GM23338 (cell line): ENCODE measurements around the gene CNTNAP2. TPM values are rescaled to one million over a fixed set of nuclear protein-coding genes. Genes with fewer than 3 reads are reported as not detected.

Experiments
- ATAC-seq: fragments of 200-7000 bp; cut with Tn5 transposase; 3 replicates; pipeline ENCODE4 v1.9.1; 2020
- DNase-seq: peaks from one replicate; pipeline ENCODE4 v3.0.0-alpha.2; 2015; ENCODE audit warnings: low spot score
- H2AFZ ChIP-seq: fragments of 200-600 bp; sonication (generic); 2 replicates; pipeline ENCODE4 v1.8.0; 2016; ENCODE audit warnings: antibody characterized with exemption, mild to moderate bottlenecking, moderate library complexity
- H3F3A ChIP-seq: fragments of 200-600 bp; sonication (generic); replicated peaks from 2 replicates; pipeline ENCODE4 v1.8.0; 2017; ENCODE audit warnings: antibody characterized with exemption, mixed run types, low read depth
- H3K27ac ChIP-seq: fragments of 200-600 bp; sonication (generic); 2 replicates; pipeline ENCODE4 v1.6.1; 2016; ENCODE audit warnings: low read depth
- H3K27me3 ChIP-seq: fragments of 200-600 bp; sonication (generic); 2 replicates; pipeline ENCODE4 v1.8.0; 2016; ENCODE audit warnings: mild to moderate bottlenecking, mixed run types, moderate library complexity; ENCODE audit not compliant: insufficient read depth
- H3K36me3 ChIP-seq: fragments of 200-600 bp; sonication (generic); 2 replicates; pipeline ENCODE4 v1.8.0; 2016; ENCODE audit warnings: mild to moderate bottlenecking; ENCODE audit not compliant: insufficient read depth
- H3K4me1 ChIP-seq: fragments of 200-600 bp; sonication (generic); 2 replicates; pipeline ENCODE4 v1.8.0; 2016; ENCODE audit warnings: mild to moderate bottlenecking, moderate library complexity; ENCODE audit not compliant: insufficient read depth
- H3K4me2 ChIP-seq: fragments of 200-600 bp; sonication (generic); 2 replicates; pipeline ENCODE4 v1.7.1; 2017; ENCODE audit warnings: mixed run types
- H3K4me3 ChIP-seq: fragments of 200-600 bp; sonication (generic); 2 replicates; pipeline ENCODE4 v1.6.1; 2016; ENCODE audit warnings: mixed run types
- H3K79me2 ChIP-seq: fragments of 200-600 bp; sonication (generic); replicated peaks from 2 replicates; pipeline ENCODE4 v1.8.0; 2017; ENCODE audit warnings: mild to moderate bottlenecking; ENCODE audit not compliant: insufficient read depth
- H3K9me2 ChIP-seq: fragments of 200-600 bp; sonication (generic); 2 replicates; pipeline ENCODE4 v1.8.0; 2017; ENCODE audit not compliant: insufficient read depth
- H4K20me1 ChIP-seq: fragments of 200-600 bp; sonication (generic); replicated peaks from 2 replicates; pipeline ENCODE4 v1.8.0; 2017; ENCODE audit warnings: mild to moderate bottlenecking; ENCODE audit not compliant: insufficient read depth
- H3K27ac Mint-ChIP-seq: 2 replicates; pipeline ENCODE4 v1.8.0; 2020; ENCODE audit warnings: inconsistent platforms, mild to moderate bottlenecking, moderate library complexity, mixed read lengths
- H3K27me3 Mint-ChIP-seq: 3 replicates; pipeline ENCODE4 v1.8.0; 2022; ENCODE audit warnings: low read depth, mild to moderate bottlenecking, moderate library complexity, mixed read lengths, inconsistent platforms; ENCODE audit not compliant: insufficient read depth, poor library complexity
- H3K36me3 Mint-ChIP-seq: 3 replicates; pipeline ENCODE4 v1.8.0; 2021; ENCODE audit warnings: low read depth, mild to moderate bottlenecking, inconsistent platforms, moderate library complexity, mixed read lengths
- H3K4me1 Mint-ChIP-seq: 3 replicates; pipeline ENCODE4 v1.8.0; 2020; ENCODE audit warnings: mild to moderate bottlenecking, inconsistent platforms, mixed read lengths
- H3K4me3 Mint-ChIP-seq: 3 replicates; pipeline ENCODE4 v1.8.0; 2021; ENCODE audit warnings: moderate library complexity, mild to moderate bottlenecking, inconsistent platforms, mixed read lengths
- H3K9me3 Mint-ChIP-seq: 3 replicates; pipeline ENCODE4 v1.8.0; 2020; ENCODE audit warnings: moderate library complexity, mild to moderate bottlenecking, inconsistent platforms, mixed read lengths
- CREB1 ChIP-seq: fragments of 250-450 bp; sonication (Bioruptor Pico); IDR thresholded peaks from 2 replicates; pipeline ENCODE4 v1.5.0; 2020; ENCODE audit warnings: low read depth, mild to moderate bottlenecking, moderate library complexity
- CTCF ChIP-seq, 2 experiments: fragments of 200-600 bp in 1 of 2; sonication (generic) in 1 of 2; conservative IDR thresholded peaks; 2 replicates each; pipeline versions ENCODE4 v1.5.1 to v1.6.1; 2016 to 2017; ENCODE audit warnings: antibody characterized with exemption in 2 of 2, low read depth in 2 of 2, mild to moderate bottlenecking in 2 of 2, moderate library complexity in 1 of 2
- ETS1 ChIP-seq: IDR thresholded peaks from 2 replicates; pipeline ENCODE4 v1.6.1; 2016; ENCODE audit warnings: antibody characterized with exemption
- EZH2 ChIP-seq: fragments of 200-600 bp; sonication (generic); IDR thresholded peaks from one replicate; pipeline ENCODE4 v1.8.0; 2017; ENCODE audit warnings: antibody characterized with exemption, mild to moderate bottlenecking, low read depth; ENCODE audit not compliant: unreplicated experiment
- EZH2phosphoT487 ChIP-seq: fragments of 200-600 bp; sonication (generic); IDR thresholded peaks from one replicate; pipeline ENCODE4 v1.8.1; 2018; ENCODE audit warnings: antibody characterized with exemption; ENCODE audit not compliant: unreplicated experiment
- JUNB ChIP-seq: IDR thresholded peaks from one replicate; pipeline ENCODE4 v1.6.1; 2016; ENCODE audit warnings: antibody characterized with exemption; ENCODE audit not compliant: unreplicated experiment
- POLR2AphosphoS5 ChIP-seq: IDR thresholded peaks from 2 replicates; pipeline ENCODE4 v1.6.1; 2016; ENCODE audit warnings: antibody characterized with exemption, low read depth
- REST ChIP-seq: IDR thresholded peaks from one replicate; pipeline ENCODE4 v1.6.1; 2018; ENCODE audit warnings: antibody characterized with exemption; ENCODE audit not compliant: unreplicated experiment
- STAT1 ChIP-seq: IDR thresholded peaks from one replicate; pipeline ENCODE4 v1.6.1; 2016; ENCODE audit warnings: antibody characterized with exemption; ENCODE audit not compliant: unreplicated experiment
- ZNF114 ChIP-seq: fragments of 250-450 bp; sonication (Bioruptor Pico); IDR thresholded peaks from 2 replicates; pipeline ENCODE4 v1.5.0; 2020; ENCODE audit warnings: mild to moderate bottlenecking, moderate library complexity
- ZNF331 ChIP-seq: fragments of 250-450 bp; sonication (Bioruptor Pico); IDR thresholded peaks from 2 replicates; pipeline ENCODE4 v1.5.0; 2020; ENCODE audit warnings: low read depth, mild to moderate bottlenecking, moderate library complexity
- ZNF462 ChIP-seq: fragments of 250-450 bp; sonication (Bioruptor Pico); IDR thresholded peaks from 2 replicates; pipeline ENCODE4 v1.5.0; 2020; ENCODE audit warnings: mild to moderate bottlenecking, moderate library complexity
- polyA plus RNA-seq: library from polyadenylated mRNA; unstranded; fragments of >200 nt; fragmentation: Nextera tagmentation; extraction: Ambion mirVana; gene quantifications from 2 replicates; pipeline ENCODE4 v1.2.1, GENCODE V29; 2016
- total RNA-seq: library from RNA; depleted of rRNA; stranded (reverse); fragments of >200 nt; shearing (Covaris generic); gene quantifications from 2 replicates; pipeline ENCODE4 v1.2.3, GENCODE V29; 2014

The CNTNAP2 gene
- total and polyA plus RNA-seq, 2 experiments from 2014 or later, result 38.2 to 61.3 TPM

- no peak for TF ChIP-seq JUNB
- no peak for TF ChIP-seq EZH2phosphoT487
- TF ChIP-seq CREB1 (CRISPR knock-in tag), result no peak
- TF ChIP-seq ETS1, result no peak
- no peak for TF ChIP-seq EZH2
- no peak for TF ChIP-seq ZNF462 (CRISPR knock-in tag)
- no peak for TF ChIP-seq POLR2AphosphoS5
These were observed 1321.6 kb downstream of the CNTNAP2 start (continued) for GRCh38 chr7:147438216-147438615.

- Histone ChIP-seq H3K79me2 (no peaks in the 10 kb centered on the region), H4K20me1 (no peaks in the 10 kb centered on the region), H3K9me2 (no peaks in the 10 kb centered on the region), H3K27ac (no peak overlapping the region), H3K4me3 (no peak overlapping the region), H3K4me1 (no peaks in the 10 kb centered on the region), H3K4me2 (no peak overlapping the region), H2AFZ (no peak overlapping the region), H3F3A (no peaks in the 10 kb centered on the region), H3K27me3 (peaks cover 26% of the 10 kb centered on the region), H3K36me3 (no peaks in the 10 kb centered on the region)
- 0 out of 3 replicates have a peak, but pooled peaks cover 3% of the 10 kb centered on the region for H3K4me1 Mint-ChIP-seq
- DNase-seq (no peak), ATAC-seq (no peak)
- H3K9me3 Mint-ChIP-seq, result peaks cover 47% of the 10 kb centered on the region
- no peak overlapping the region for H3K27ac Mint-ChIP-seq
- no peak overlapping the region for H3K4me3 Mint-ChIP-seq
- peaks cover 11% of the 10 kb centered on the region; the same call in 2 of the 3 replicates for H3K36me3 Mint-ChIP-seq
- peaks cover 26% of the 10 kb centered on the region for H3K27me3 Mint-ChIP-seq
- TF ChIP-seq EZH2phosphoT487, result no peak
- no peak for TF ChIP-seq ZNF331
- no peak for TF ChIP-seq ETS1
- no peak for TF ChIP-seq CTCF (conservative IDR thresholded peaks at IDR 0.05; ENCODE audit: low read depth in 2 of 2)
- no peak for TF ChIP-seq CREB1 (CRISPR knock-in tag)
- TF ChIP-seq STAT1, result no peak
- TF ChIP-seq ZNF114, result no peak
- TF ChIP-seq REST, result no peak
These were observed 1327.3 kb downstream of the CNTNAP2 start for GRCh38 chr7:147443942-147444341.
